Stomach (tissue), 4 donors: ENCODE results near the gene OR5M3.

Source experiments
- CTCF ChIP-seq, 7 experiments: fragments of 450-650 bp in 4 of 7; fragments of 200-600 bp in 3 of 7; sonication (generic) in 3 of 7; IDR thresholded peaks; one replicate each; pipeline ENCODE4 v1.5.1; 2016 to 2019; ENCODE audit warnings: antibody characterized with exemption in 7 of 7, control low read depth in 2 of 7, mild to moderate bottlenecking in 1 of 7
- EP300 ChIP-seq: sonication (generic); formaldehyde crosslinking; IDR thresholded peaks from one replicate; pipeline ENCODE4 v1.6.1; 2017; ENCODE audit warnings: antibody characterized with exemption
- POLR2AphosphoS5 ChIP-seq, 3 donors: sonication (generic); formaldehyde crosslinking; IDR thresholded peaks; one replicate each; pipeline ENCODE4 v1.6.1; 2016; ENCODE audit warnings: antibody characterized with exemption in 3 of 3

GRCh38 chr11:56497010-56497409, 23.9 kb upstream of the OR5M3 start:
- no peak for TF ChIP-seq CTCF (IDR thresholded peaks at IDR 0.05)
- no peak for TF ChIP-seq EP300
- TF ChIP-seq POLR2AphosphoS5 (IDR thresholded peaks at IDR 0.05) = no peak
